Iris pigment epithelial cell (primary cell): ENCODE results near the gene EFS.

Experiments
- DNase-seq: peaks from one replicate; pipeline ENCODE4 v3.0.0-alpha.2; 2011; ENCODE audit warnings: low read depth

The EFS gene

GRCh38 chr14:23378612-23379220, 13.7 kb upstream of the EFS start:
- DNase-seq: no peak

- no peak for DNase-seq
Measured at GRCh38 chr14:23377573-23378563, 12.9 kb upstream of the EFS start.

DNA sequence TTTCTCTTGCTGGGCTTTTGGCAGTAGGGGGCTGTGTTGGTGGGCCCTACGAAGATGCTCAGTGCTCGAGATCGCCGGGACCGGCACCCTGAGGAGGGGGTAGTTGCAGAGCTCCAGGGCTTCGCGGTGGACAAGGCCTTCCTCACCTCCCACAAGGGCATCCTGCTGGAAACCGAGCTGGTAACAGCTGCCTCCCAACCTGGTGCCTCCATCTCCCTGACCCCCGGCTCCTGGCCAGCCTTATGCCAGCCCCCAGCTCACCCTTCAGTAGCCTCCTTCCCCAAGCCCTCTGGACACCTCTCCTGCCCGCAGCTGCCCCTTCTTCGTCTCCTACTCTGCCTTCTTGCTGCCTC, 12.2 kb upstream of the EFS start:
- DNase-seq: no peak

- DNase-seq: no peak
Measured at GRCh38 chr14:23376482-23377197, 11.7 kb upstream of the EFS start, which contains the start of gene CMTM5. Gene CMTM5, plus strand, starts transcription at chr14:23377046. Its CDS starts 206 bp downstream, at chr14:23377252.

DNA sequence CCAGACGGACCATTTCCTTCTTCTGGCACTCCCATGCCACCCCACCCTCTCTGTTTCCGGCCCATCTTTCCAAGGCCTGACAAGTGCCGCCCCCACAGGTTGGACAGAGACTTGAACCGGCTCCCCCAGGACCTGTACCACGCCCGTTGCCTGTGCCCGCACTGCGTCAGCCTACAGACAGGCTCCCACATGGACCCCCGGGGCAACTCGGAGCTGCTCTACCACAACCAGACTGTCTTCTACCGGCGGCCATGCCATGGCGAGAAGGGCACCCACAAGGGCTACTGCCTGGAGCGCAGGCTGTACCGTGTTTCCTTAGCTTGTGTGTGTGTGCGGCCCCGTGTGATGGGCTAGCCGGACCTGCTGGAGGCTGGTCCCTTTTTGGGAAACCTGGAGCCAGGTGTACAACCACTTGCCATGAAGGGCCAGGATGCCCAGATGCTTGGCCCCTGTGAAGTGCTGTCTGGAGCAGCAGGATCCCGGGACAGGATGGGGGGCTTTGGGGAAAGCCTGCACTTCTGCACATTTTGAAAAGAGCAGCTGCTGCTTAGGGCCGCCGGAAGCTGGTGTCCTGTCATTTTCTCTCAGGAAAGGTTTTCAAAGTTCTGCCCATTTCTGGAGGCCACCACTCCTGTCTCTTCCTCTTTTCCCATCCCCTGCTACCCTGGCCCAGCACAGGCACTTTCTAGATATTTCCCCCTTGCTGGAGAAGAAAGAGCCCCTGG, 10.7 kb upstream of the EFS start:
- no peak for DNase-seq

DNA sequence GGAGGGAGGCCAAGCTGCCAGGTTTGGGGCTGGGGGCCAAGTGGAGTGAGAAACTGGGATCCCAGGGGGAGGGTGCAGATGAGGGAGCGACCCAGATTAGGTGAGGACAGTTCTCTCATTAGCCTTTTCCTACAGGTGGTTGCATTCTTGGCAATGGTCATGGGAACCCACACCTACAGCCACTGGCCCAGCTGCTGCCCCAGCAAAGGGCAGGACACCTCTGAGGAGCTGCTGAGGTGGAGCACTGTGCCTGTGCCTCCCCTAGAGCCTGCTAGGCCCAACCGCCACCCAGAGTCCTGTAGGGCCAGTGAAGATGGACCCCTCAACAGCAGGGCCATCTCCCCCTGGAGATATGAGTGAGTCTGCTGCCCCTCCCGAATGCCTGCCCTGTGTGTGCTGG, 8.1 kb upstream of the EFS start:
- DNase-seq: no peak

GRCh38 chr14:23372509-23372908, 7.5 kb upstream of the EFS start, which contains the start of gene IL25:
Gene IL25, plus strand, starts transcription at chr14:23372809.
- DNase-seq: no peak

- DNase-seq: no peak
Measured at GRCh38 chr14:23371865-23372264, 6.9 kb upstream of the EFS start.

DNA sequence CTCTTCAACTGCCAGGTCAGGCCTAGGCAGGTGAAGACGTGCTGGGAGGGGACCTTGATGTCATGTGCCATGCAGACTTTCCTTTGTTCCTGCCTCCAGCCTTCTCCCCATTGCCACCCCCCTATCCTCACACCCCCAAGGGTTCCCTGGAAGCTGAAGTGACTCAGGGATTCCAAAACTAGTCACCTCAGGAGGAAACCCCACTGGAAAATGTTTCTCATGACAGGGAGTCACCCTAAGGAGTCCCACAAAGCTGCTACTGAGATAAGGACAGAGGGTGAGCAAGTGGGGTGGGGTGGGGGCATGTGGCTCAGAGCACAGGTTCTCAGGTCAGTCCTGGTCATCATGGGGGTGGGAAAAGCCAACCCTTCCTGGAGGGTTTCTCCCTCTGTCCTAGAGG, 5.2 kb upstream of the EFS start:
- DNase-seq: no peak

DNA sequence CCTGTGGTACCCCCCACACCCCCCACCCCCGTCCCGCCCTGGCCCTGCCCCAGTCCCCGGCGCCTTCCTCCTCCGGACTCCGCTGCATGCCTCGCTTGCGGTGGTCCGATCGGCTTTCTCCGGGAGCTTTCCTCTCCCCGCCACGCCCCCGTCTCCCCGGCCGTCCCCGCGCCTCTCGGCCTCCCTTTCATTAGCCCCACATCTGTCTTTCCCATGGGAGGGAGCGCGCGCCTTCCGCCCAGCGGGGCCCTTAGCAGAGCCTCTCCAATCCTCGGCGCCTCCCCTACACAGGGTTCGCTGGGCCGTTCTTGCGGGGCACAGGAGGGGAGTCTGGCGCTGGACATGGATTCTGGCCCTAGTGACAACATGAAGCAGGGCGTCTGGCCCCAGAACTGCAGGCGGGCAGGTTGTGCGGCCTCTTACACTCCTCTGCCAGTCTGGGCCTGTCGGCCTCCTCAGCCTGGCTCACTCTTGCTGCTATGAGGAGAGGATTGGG, 1.5 kb upstream of the EFS start:
- DNase-seq: peak; percentile 67

DNA sequence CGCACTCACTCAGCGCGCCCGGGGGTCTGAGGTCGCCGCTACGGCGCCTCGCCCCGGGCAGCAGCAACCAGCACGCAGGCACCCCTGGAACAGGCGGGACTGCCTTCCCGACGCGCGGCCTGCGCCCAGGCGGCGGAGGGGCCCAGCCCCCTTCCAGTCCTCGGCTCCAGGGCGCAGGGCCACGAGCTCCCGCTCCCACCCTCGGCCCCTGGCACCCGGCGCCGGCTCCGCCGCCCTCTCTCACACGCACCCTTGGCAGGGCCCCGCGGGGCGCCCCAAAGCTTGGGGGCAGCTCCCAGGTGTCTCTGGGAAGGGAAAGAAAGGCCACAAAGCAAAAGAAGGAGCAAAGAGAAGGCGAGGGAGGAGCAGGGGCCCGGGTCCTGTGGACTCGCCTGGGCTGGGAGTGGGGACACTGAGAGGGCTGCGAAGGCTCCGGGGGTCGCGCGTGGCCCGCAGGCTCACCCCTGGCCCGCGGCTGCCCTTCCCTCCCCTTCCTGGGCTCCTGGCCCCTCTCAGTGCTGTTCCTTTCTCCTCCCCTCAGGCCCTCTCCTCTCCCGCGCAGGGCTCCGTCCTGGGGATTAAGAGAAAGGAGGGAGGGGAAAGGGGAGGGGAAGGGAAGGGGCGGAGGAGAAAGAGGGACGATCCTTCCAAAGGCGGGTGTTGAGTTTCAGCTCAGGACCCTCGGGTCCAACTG, 907 bp upstream of the EFS start:
- peak; percentile 59 for DNase-seq

DNA sequence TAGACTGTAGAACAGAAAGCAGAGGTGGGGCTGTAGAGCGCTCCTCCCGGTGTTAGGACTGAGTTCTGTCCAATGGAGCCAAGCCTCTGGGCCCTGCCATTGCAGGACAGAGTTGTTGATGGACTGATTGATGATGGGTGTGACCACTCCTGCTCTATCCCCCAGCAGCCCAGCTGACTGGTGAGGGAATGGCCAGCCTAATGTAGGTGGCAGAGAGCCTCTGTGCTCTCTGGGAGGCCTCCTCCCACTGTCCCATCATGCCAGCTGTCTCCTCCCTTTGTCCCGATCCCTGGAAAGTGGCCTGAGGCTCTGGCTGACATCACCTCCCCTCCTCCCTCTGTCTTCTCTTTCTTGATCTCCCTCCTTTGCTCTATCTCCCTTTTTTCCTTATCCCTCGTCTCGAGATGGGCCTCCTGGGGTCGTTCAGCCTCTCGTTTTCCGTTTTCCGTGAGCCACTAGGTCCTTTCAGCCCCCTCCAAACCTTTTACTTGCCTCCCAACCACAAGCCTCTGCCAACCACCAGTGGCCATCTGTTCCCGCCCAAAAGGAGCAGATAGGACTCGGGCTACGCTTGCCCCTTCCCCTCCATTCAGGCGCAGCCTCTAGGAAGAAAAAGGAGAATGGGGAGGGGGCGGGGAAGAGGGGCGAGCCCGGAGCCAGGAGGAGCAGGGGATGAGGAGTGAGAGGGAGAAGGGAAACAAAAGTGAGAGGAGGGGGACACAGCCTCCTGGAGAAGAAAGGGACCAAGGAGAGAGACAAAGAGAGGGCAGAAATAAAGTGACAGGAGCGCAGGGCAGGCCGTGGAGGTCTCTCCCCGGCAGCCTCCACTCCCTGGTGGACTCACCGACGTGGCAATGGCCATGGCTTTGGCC, 572 bp downstream of the EFS start:
- peak; percentile 27 for DNase-seq

DNA sequence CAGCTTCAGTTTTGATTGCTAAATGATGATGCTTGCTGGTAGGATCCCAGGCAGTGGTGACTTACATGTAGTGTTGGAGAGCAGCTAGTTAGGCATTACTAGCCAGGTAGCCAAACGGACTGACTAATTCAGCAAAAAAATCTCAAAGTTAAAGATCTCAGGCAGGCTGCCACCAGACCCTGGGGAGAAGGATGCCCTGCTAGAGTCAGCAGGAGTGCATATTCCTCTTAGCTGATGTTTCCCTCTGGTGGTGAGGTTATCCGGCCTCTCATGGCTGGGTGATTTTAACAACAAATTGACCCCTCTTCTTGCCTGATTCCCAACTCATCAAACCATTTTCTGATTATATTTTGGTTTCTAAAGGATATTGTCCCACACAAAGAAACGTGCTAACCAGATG, 2.8 kb downstream of the EFS start:
- peak; percentile 9 for DNase-seq

DNA sequence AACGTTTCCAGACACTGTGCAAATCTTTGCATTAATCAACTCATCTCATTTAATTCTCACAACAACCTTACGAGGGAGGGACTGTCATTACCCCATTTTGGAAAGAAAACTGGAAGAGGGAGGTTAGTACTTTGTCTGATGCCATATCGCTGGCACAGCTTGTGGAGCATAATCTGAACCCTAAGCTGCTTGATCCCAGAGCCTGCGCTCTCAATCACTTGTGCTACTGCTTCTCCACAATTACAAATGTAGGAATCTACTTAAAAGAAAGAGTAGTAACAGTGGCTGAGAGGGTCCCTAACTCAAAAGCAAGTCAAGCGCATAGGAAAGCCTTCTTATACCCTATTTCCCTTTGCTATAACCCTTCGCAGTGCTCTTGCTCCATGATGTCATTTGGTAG, 3.2 kb downstream of the EFS start:
- DNase-seq: no peak

- peak; percentile 61 for DNase-seq
Measured at GRCh38 chr14:23361320-23361719, 3.7 kb downstream of the EFS start.

DNA sequence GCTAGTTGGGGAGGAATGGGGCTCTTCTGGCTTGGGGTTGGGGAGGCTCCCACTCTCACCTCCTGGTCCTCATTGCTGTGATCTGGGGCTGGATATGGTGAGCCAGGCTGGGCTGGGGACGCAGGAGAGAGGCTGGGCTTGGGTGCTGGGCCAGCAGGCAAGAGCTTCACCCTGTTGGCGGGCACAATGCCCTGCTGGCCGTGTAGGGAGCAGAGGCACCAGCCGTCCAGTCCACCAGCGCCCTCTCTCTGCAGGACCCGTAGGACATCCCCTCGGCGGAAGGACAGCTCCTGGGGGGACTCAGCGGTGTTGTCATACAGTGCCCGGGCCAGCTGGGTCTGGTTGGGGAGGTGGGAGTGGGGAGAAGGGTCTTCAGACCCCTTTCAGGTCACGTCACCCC, 4.5 kb downstream of the EFS start:
- DNase-seq: no peak

GRCh38 chr14:23359722-23360447, 5.1 kb downstream of the EFS start:
- DNase-seq: no peak

GRCh38 chr14:23359167-23359626, 5.8 kb downstream of the EFS start:
- DNase-seq: no peak

GRCh38 chr14:23358553-23359166, 6.3 kb downstream of the EFS start:
- no peak for DNase-seq
